Heart left ventricle (tissue), 16 donors: ENCODE data around the gene TNIK. TPM values are rescaled to one million over a fixed set of nuclear protein-coding genes. Genes with fewer than 3 reads are reported as not detected.

Source experiments
- ATAC-seq, 4 donors: fragments of 200-7000 bp; cut with Tn5 transposase; one replicate each; pipeline ENCODE4 v1.9.1; 2020 to 2022; ENCODE audit warnings: moderate library complexity in 4 of 4, mild to moderate bottlenecking in 3 of 4, moderate number of reproducible peaks in 1 of 4
- DNase-seq, 5 donors: peaks; one replicate each; pipeline ENCODE4 v3.0.0-alpha.2; 2020
- H3K27ac ChIP-seq, 12 donors: fragments of 200-600 bp; sonication (generic) in 4 of 12; one replicate each; pipeline versions ENCODE4 v1.5.0 to v1.8.0; 2016 to 2022; ENCODE audit warnings: mild to moderate bottlenecking in 2 of 12
- H3K27me3 ChIP-seq, 9 donors: fragments of 200-600 bp; sonication (generic) in 2 of 9; one replicate each; pipeline versions ENCODE4 v1.5.1 to v1.8.0; 2016 to 2022; ENCODE audit warnings: mild to moderate bottlenecking in 3 of 9
- H3K36me3 ChIP-seq, 9 donors: fragments of 200-600 bp; sonication (generic) in 2 of 9; one replicate each; pipeline versions ENCODE4 v1.5.0 to v1.8.0; 2018 to 2022; ENCODE audit warnings: mild to moderate bottlenecking in 2 of 9
- H3K4me1 ChIP-seq, 12 donors: fragments of 200-600 bp; sonication (generic) in 4 of 12; one replicate each; pipeline versions ENCODE4 v1.5.0 to v1.8.0; 2016 to 2022; ENCODE audit warnings: mild to moderate bottlenecking in 3 of 12
- H3K4me3 ChIP-seq, 12 donors: fragments of 200-600 bp; sonication (generic) in 4 of 12; one replicate each; pipeline versions ENCODE4 v1.5.0 to v1.8.0; 2017 to 2022; ENCODE audit warnings: mild to moderate bottlenecking in 9 of 12, moderate library complexity in 4 of 12
- H3K9me3 ChIP-seq, 12 donors: fragments of 200-600 bp; sonication (generic) in 4 of 12; one replicate each; pipeline versions ENCODE4 v1.5.0 to v1.8.0; 2016 to 2022; ENCODE audit warnings: mild to moderate bottlenecking in 1 of 12
- POLR2A ChIP-seq, 2 donors: fragments of 450-650 bp; IDR thresholded peaks; one replicate each; pipeline ENCODE4 v1.6.1; 2017; ENCODE audit warnings: antibody characterized with exemption in 2 of 2, mild to moderate bottlenecking in 2 of 2, moderate library complexity in 2 of 2
- WGBS, 4 donors: extraction: QIAGEN DNeasy Blood & Tissue Kit in 2 of 4; methylation state at CpG; one replicate each; pipeline versions ENCODE4 v1.1.5 to v1.1.7; 2013 to 2018; 5-methylcytosine and 5-hydroxymethylcytosine counted together
- intact Hi-C, 10 donors: fragments of 100-400 bp; cut with DNase I; formaldehyde crosslinking; loops; one replicate each; pipeline versions ENCODE4 v1.11.1 to v1.14.2; 2022
- polyA plus RNA-seq, 2 donors: library from polyadenylated mRNA; stranded (reverse); fragments of 200-250 nt; gene quantifications; one replicate each; pipeline ENCODE4 v1.2.3, GENCODE V29; 2013
- total RNA-seq, 9 donors: library from RNA; depleted of rRNA in 2 of 9; stranded (reverse); fragments of >200 nt in 2 of 9; fragmentation: NEBNext Ultra II Directional in 3 of 9; extraction: Animal tissue kit (Norgen Biotek cat#: 25700) in 3 of 9; gene quantifications; one replicate each; pipeline versions ENCODE4 v1.1.0 to v1.2.4, GENCODE V29; 2016 to 2023
- TF ChIP-seq, protein P1 (sequence below), 12 donors: fragments of 200-600 bp; sonication (generic) in 4 of 12; IDR thresholded peaks; one replicate each; pipeline versions ENCODE4 v1.5.0 to v1.8.0; 2018 to 2022; ENCODE audit warnings: antibody characterized with exemption in 12 of 12, mild to moderate bottlenecking in 5 of 12
- donor health status: ischemic (EF 13 %, LVEDD 7.1; RV severe dilation, severe dysfunction).
- donor health status: healthy with polysubstance abuse.
- donor health status: DM: no; HTN: yes; CAD: no.
- donor health status: DM: no; HTN: no; CAD: no.
- donor health status: ischemic (EF 25% LVEDD 6.9; RV normal size, moderate dysfunction).
- donor health status: ischemic (EF 25% LVEDD 5.7; RV mildly dilated, moderate dysfunction).
- donor health status: healthy.
- donor health status: DM: yes; HTN: yes; CAD: no.
- donor health status: ischemic (EF 35%, LVEDD 5.7; RV mildly dilated, moderate dysfunction).
- donor health status: nonischemic (EF 11% LVEDD 7.7; RV severe dilation, severe dysfunction).
- donor health status: DM: yes; HTN: yes; CAD: no.
- donor health status: PGD.
- donor health status: ischemic (EF 29% LVEDD 5.4; RV normal size, mild dysfunction).
- donor health status: nonischemic (EF 23%, LVEDD 6.1; RV moderate dilation, normal function).

TNIK gene
- total and polyA plus RNA-seq, 11 donors: 12.3 to 51.6 (median 32.4) TPM

GRCh38 chr3:171416061-171416460 lies 44.1 kb downstream of the TNIK start:
- ATAC-seq (no peak), DNase-seq (no peak)
- Histone ChIP-seq H3K36me3 (no peaks in the 10 kb centered on the region), H3K27me3 (no peaks in the 10 kb centered on the region), H3K4me3 (no peak overlapping the region), H3K4me1 (peaks cover 2 to 57% (median 24%) of the 10 kb centered on the region in 12 donors), H3K9me3 (no peaks in the 10 kb centered on the region), H3K27ac (peak overlapping the region in 2 of 12 donors; percentile 14 to 41)
- WGBS, 4 donors: 53 to 61% (median 58%) methylated on average over 5 of the region's 5 CpGs
- TF ChIP-seq POLR2A (IDR thresholded peaks at IDR 0.05): no peak
- TF ChIP-seq, protein P1, sequence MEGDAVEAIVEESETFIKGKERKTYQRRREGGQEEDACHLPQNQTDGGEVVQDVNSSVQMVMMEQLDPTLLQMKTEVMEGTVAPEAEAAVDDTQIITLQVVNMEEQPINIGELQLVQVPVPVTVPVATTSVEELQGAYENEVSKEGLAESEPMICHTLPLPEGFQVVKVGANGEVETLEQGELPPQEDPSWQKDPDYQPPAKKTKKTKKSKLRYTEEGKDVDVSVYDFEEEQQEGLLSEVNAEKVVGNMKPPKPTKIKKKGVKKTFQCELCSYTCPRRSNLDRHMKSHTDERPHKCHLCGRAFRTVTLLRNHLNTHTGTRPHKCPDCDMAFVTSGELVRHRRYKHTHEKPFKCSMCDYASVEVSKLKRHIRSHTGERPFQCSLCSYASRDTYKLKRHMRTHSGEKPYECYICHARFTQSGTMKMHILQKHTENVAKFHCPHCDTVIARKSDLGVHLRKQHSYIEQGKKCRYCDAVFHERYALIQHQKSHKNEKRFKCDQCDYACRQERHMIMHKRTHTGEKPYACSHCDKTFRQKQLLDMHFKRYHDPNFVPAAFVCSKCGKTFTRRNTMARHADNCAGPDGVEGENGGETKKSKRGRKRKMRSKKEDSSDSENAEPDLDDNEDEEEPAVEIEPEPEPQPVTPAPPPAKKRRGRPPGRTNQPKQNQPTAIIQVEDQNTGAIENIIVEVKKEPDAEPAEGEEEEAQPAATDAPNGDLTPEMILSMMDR (IDR thresholded peaks at IDR 0.05): no peak
- intact Hi-C loops: loop anchor here in 3 of 10 donors (5.0 kb wide), 2 partner anchors 36 to 41 kb away; no protein-coding TSS in a partner anchor

GRCh38 chr3:171415070-171415469 lies 45.1 kb downstream of the TNIK start:
- no peak for DNase-seq
- ATAC-seq: peak; percentile 70 to 81 (median 74)
- TF ChIP-seq, protein P1 (IDR thresholded peaks at IDR 0.05): no peak
- TF ChIP-seq POLR2A (IDR thresholded peaks at IDR 0.05): no peak
- WGBS, 4 donors: 70 to 74% (median 71%) methylated on average over 2 of the region's 2 CpGs
- Histone ChIP-seq H3K9me3 (no peaks in the 10 kb centered on the region), H3K27me3 (no peaks in the 10 kb centered on the region), H3K4me3 (no peak overlapping the region), H3K36me3 (no peaks in the 10 kb centered on the region), H3K27ac (peak overlapping the region in 3 of 12 donors; percentile 6 to 41 (median 33)), H3K4me1 (peaks cover 0 to 56% (median 19%) of the 10 kb centered on the region in 12 donors)
- intact Hi-C loops: loop anchor here in 3 of 10 donors (5.0 kb wide), 2 partner anchors 37 to 42 kb away; no protein-coding TSS in a partner anchor

- Histone ChIP-seq H3K36me3 (no peaks in the 10 kb centered on the region), H3K4me3 (no peak overlapping the region), H3K9me3 (no peaks in the 10 kb centered on the region), H3K4me1 (peaks cover 0 to 64% (median 18%) of the 10 kb centered on the region in 12 donors), H3K27ac (peak overlapping the region in 1 of 12 donors; percentile 13), H3K27me3 (no peaks in the 10 kb centered on the region)
- ATAC-seq: no peak
- DNase-seq: no peak
- WGBS, 4 donors: 67 to 83% (median 76%) methylated on average over 1 of the region's 1 CpG
- TF ChIP-seq POLR2A (IDR thresholded peaks at IDR 0.05): no peak
- TF ChIP-seq, protein P1 (IDR thresholded peaks at IDR 0.05): no peak
- intact Hi-C loops: no loop called here
Measured at GRCh38 chr3:171412473-171412872, 47.7 kb downstream of the TNIK start.

DNA sequence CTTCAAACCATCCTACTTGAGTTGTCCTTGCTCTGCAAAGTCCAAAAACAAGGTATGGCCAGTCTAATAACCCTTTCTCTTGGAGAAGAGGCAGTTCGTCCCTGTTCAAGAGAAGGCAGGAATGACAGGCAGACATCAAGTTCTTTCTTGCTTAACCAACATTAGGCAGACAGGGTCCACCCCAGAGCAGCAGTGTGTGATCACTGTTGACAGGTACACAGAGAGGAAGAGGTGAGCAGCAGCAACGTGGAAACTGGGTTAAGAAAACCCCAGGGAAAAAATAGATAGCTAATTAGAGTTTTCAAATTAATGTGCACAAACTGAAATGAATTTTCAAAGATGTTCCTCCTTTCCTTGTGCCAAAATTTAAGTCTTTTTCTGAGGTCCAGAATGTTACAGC lies 48.2 kb downstream of the TNIK start:
- intact Hi-C loops: no loop called here
- Histone ChIP-seq H3K27me3 (no peaks in the 10 kb centered on the region), H3K4me1 (peaks cover 0 to 60% (median 16%) of the 10 kb centered on the region in 12 donors), H3K36me3 (no peaks in the 10 kb centered on the region), H3K9me3 (no peaks in the 10 kb centered on the region), H3K27ac (peak overlapping the region in 1 of 12 donors; percentile 13), H3K4me3 (no peak overlapping the region)
- no peak for ATAC-seq
- no peak for TF ChIP-seq POLR2A (IDR thresholded peaks at IDR 0.05)
- TF ChIP-seq, protein P1 (IDR thresholded peaks at IDR 0.05): no peak
- 24 to 47% (median 40%) methylated on average over 2 of the region's 2 CpGs for WGBS, 4 donors
- no peak for DNase-seq
